Activated naive CD8-positive, alpha-beta T cell treated with anti-CD3 and anti-CD28 coated beads, Interleukin-2, amount 10 ng/mL, durations not matched to agents 7 days and 5 days (primary cell): Measurements from ENCODE around the gene AFF3. TPM values are rescaled to one million over a fixed set of nuclear protein-coding genes. Genes with fewer than 3 reads are reported as not detected.

ENCODE experiments used
- ATAC-seq: fragments of 150-1000 bp; cut with Tn5 transposase; one replicate; pipeline ENCODE4 v1.10.0; 2021; ENCODE audit warnings: low read depth, moderate library complexity
- POLR2A ChIA-PET: fragments of 350-600 bp; sonication (Branson Sonifier 250); formaldehyde crosslinking; loops from one replicate; lab custom pipeline; 2021; ENCODE audit warnings: antibody characterized with exemption; lab: Charles Lee
- DNase-seq: peaks from one replicate; pipeline ENCODE4 v3.0.0; 2021
- H3K27ac Mint-ChIP-seq: one replicate; pipeline ENCODE4 v1.8.0; 2022; ENCODE audit warnings: mild to moderate bottlenecking, mixed read lengths
- H3K27me3 Mint-ChIP-seq: one replicate; pipeline ENCODE4 v1.8.0; 2022; ENCODE audit warnings: mild to moderate bottlenecking, moderate library complexity, mixed read lengths
- H3K36me3 Mint-ChIP-seq: one replicate; pipeline ENCODE4 v1.8.0; 2021; ENCODE audit warnings: mild to moderate bottlenecking, mixed read lengths
- H3K4me1 Mint-ChIP-seq: one replicate; pipeline ENCODE4 v1.8.0; 2021; ENCODE audit warnings: mixed read lengths
- H3K4me3 Mint-ChIP-seq: one replicate; pipeline ENCODE4 v1.8.0; 2022; ENCODE audit warnings: mild to moderate bottlenecking, moderate library complexity, mixed read lengths
- H3K9me3 Mint-ChIP-seq: one replicate; pipeline ENCODE4 v1.8.0; 2021; ENCODE audit warnings: mixed read lengths
- total RNA-seq, 2 experiments: library from RNA; stranded (reverse); gene quantifications; one replicate each; pipeline ENCODE4 v1.2.3, GENCODE V29; 2021

AFF3 gene
- total RNA-seq, 2 experiments from 2014 or later = 1.8 to 2.2 TPM

GRCh38 chr2:100010606-100011005 is 131.8 kb downstream of the AFF3 start:
- Mint-ChIP-seq H3K27me3 (no peaks in the 10 kb centered on the region), H3K36me3 (no peaks in the 10 kb centered on the region), H3K9me3 (no peaks in the 10 kb centered on the region), H3K27ac (no peak overlapping the region), H3K4me3 (no peak overlapping the region), H3K4me1 (no peaks in the 10 kb centered on the region)
- DNase-seq (no peak), ATAC-seq (no peak)
- POLR2A ChIA-PET = no interaction called here

GRCh38 chr2:100009743-100010142 is 132.6 kb downstream of the AFF3 start:
- POLR2A ChIA-PET = no interaction called here
- Mint-ChIP-seq H3K36me3 (no peaks in the 10 kb centered on the region), H3K4me3 (no peak overlapping the region), H3K4me1 (no peaks in the 10 kb centered on the region), H3K27ac (no peak overlapping the region), H3K27me3 (no peaks in the 10 kb centered on the region), H3K9me3 (no peaks in the 10 kb centered on the region)
- DNase-seq (no peak), ATAC-seq (no peak)

GRCh38 chr2:100008956-100009355 is 133.4 kb downstream of the AFF3 start:
- Mint-ChIP-seq H3K4me1 (no peaks in the 10 kb centered on the region), H3K27ac (no peak overlapping the region), H3K36me3 (no peaks in the 10 kb centered on the region), H3K9me3 (no peaks in the 10 kb centered on the region), H3K27me3 (peaks cover 1% of the 10 kb centered on the region), H3K4me3 (no peak overlapping the region)
- POLR2A ChIA-PET = no interaction called here
- ATAC-seq = no peak
- DNase-seq = no peak

- no peak overlapping the region for H3K4me3 Mint-ChIP-seq
- no peak for DNase-seq
- H3K9me3 Mint-ChIP-seq = no peaks in the 10 kb centered on the region
- POLR2A ChIA-PET = no interaction called here
- H3K27me3 Mint-ChIP-seq = peaks cover 2% of the 10 kb centered on the region
- H3K27ac Mint-ChIP-seq = no peak overlapping the region
- no peaks in the 10 kb centered on the region for H3K4me1 Mint-ChIP-seq
- no peaks in the 10 kb centered on the region for H3K36me3 Mint-ChIP-seq
- no peak for ATAC-seq
Measured at GRCh38 chr2:100006516-100006915, 135.9 kb downstream of the AFF3 start.

- H3K4me1 Mint-ChIP-seq = peaks cover 1% of the 10 kb centered on the region
- no peaks in the 10 kb centered on the region for H3K36me3 Mint-ChIP-seq
- no peaks in the 10 kb centered on the region for H3K9me3 Mint-ChIP-seq
- POLR2A ChIA-PET = no interaction called here
- DNase-seq (no peak), ATAC-seq (no peak)
- peaks cover 2% of the 10 kb centered on the region for H3K27me3 Mint-ChIP-seq
- H3K4me3 Mint-ChIP-seq = no peak overlapping the region
- H3K27ac Mint-ChIP-seq = no peak overlapping the region
Measured at GRCh38 chr2:100004959-100005387, 137.4 kb downstream of the AFF3 start.

- DNase-seq (no peak), ATAC-seq (no peak)
- Mint-ChIP-seq H3K4me1 (peaks cover 1% of the 10 kb centered on the region), H3K36me3 (no peaks in the 10 kb centered on the region), H3K4me3 (no peak overlapping the region), H3K27me3 (peaks cover 2% of the 10 kb centered on the region), H3K9me3 (no peaks in the 10 kb centered on the region), H3K27ac (no peak overlapping the region)
- POLR2A ChIA-PET = interaction anchor here (0.7 kb wide), 1 partner anchor 253 kb away, joined by 4 read pairs; no protein-coding TSS in a partner anchor
Measured at GRCh38 chr2:100004348-100004884, 138.0 kb downstream of the AFF3 start.

- H3K9me3 Mint-ChIP-seq = no peaks in the 10 kb centered on the region
- no peaks in the 10 kb centered on the region for H3K36me3 Mint-ChIP-seq
- POLR2A ChIA-PET = no interaction called here
- peaks cover 1% of the 10 kb centered on the region for H3K4me1 Mint-ChIP-seq
- peaks cover 2% of the 10 kb centered on the region for H3K27me3 Mint-ChIP-seq
- no peak for ATAC-seq
- no peak overlapping the region for H3K4me3 Mint-ChIP-seq
- no peak for DNase-seq
- no peak overlapping the region for H3K27ac Mint-ChIP-seq
Measured at GRCh38 chr2:100002059-100002458, 140.3 kb downstream of the AFF3 start.

GRCh38 chr2:100000915-100001707 is 141.3 kb downstream of the AFF3 start:
- H3K9me3 Mint-ChIP-seq = no peaks in the 10 kb centered on the region
- DNase-seq (no peak), ATAC-seq (no peak)
- H3K27me3 Mint-ChIP-seq = peaks cover 2% of the 10 kb centered on the region
- no peak overlapping the region for H3K27ac Mint-ChIP-seq
- peaks cover 1% of the 10 kb centered on the region for H3K4me1 Mint-ChIP-seq
- H3K36me3 Mint-ChIP-seq = no peaks in the 10 kb centered on the region
- POLR2A ChIA-PET = no interaction called here
- H3K4me3 Mint-ChIP-seq = no peak overlapping the region

- ATAC-seq = no peak
- H3K9me3 Mint-ChIP-seq = no peaks in the 10 kb centered on the region
Measured at GRCh38 chr2:99998651-99999320, 143.6 kb downstream of the AFF3 start.

GRCh38 chr2:99989905-99990304 is 152.5 kb downstream of the AFF3 start:
- DNase-seq = no peak
- H3K27me3 Mint-ChIP-seq = no peaks in the 10 kb centered on the region
- POLR2A ChIA-PET = no interaction called here
- no peaks in the 10 kb centered on the region for H3K36me3 Mint-ChIP-seq
- no peaks in the 10 kb centered on the region for H3K4me1 Mint-ChIP-seq
- no peak for ATAC-seq
- no peak overlapping the region for H3K27ac Mint-ChIP-seq
- H3K9me3 Mint-ChIP-seq = no peaks in the 10 kb centered on the region
- no peak overlapping the region for H3K4me3 Mint-ChIP-seq

More at GRCh38 chr2:99998651-99999320, 143.6 kb downstream of the AFF3 start:
- no peak for DNase-seq
- H3K4me1 Mint-ChIP-seq = peaks cover 1% of the 10 kb centered on the region
- POLR2A ChIA-PET = no interaction called here
- H3K27me3 Mint-ChIP-seq = peaks cover 3% of the 10 kb centered on the region
- H3K4me3 Mint-ChIP-seq = no peak overlapping the region
- no peaks in the 10 kb centered on the region for H3K36me3 Mint-ChIP-seq
- no peak overlapping the region for H3K27ac Mint-ChIP-seq

- no peak for ATAC-seq
- H3K27me3 Mint-ChIP-seq = peaks cover under 1% of the 10 kb centered on the region
Measured at GRCh38 chr2:99988599-99988998, 153.8 kb downstream of the AFF3 start.

GRCh38 chr2:99987160-99987559 is 155.2 kb downstream of the AFF3 start:
- ATAC-seq = no peak
- H3K27ac Mint-ChIP-seq = no peak overlapping the region
- H3K27me3 Mint-ChIP-seq = peaks cover 6% of the 10 kb centered on the region
- no peaks in the 10 kb centered on the region for H3K9me3 Mint-ChIP-seq
- H3K4me1 Mint-ChIP-seq = no peaks in the 10 kb centered on the region
- H3K4me3 Mint-ChIP-seq = no peak overlapping the region
- no peak for DNase-seq
- H3K36me3 Mint-ChIP-seq = no peaks in the 10 kb centered on the region
- POLR2A ChIA-PET = no interaction called here

More at GRCh38 chr2:99988599-99988998, 153.8 kb downstream of the AFF3 start:
- Mint-ChIP-seq H3K9me3 (no peaks in the 10 kb centered on the region), H3K4me3 (no peak overlapping the region), H3K36me3 (no peaks in the 10 kb centered on the region), H3K27ac (no peak overlapping the region), H3K4me1 (no peaks in the 10 kb centered on the region)
- POLR2A ChIA-PET = no interaction called here
- no peak for DNase-seq

- no peak overlapping the region for H3K4me3 Mint-ChIP-seq
Measured at GRCh38 chr2:99984799-99985515, 157.4 kb downstream of the AFF3 start.

More at GRCh38 chr2:99984799-99985515, 157.4 kb downstream of the AFF3 start:
- Mint-ChIP-seq H3K27ac (no peak overlapping the region), H3K4me1 (no peaks in the 10 kb centered on the region), H3K9me3 (no peaks in the 10 kb centered on the region), H3K27me3 (peaks cover 7% of the 10 kb centered on the region), H3K36me3 (no peaks in the 10 kb centered on the region)
- POLR2A ChIA-PET = no interaction called here
- DNase-seq (no peak), ATAC-seq (no peak)
